Measurements from ENCODE around the gene PTDSS2. TPM values are rescaled to one million over a fixed set of nuclear protein-coding genes. Genes with fewer than 3 reads are reported as not detected.

PTDSS2 gene
- total and polyA plus RNA-seq, 5 experiments from 2014 or later, result 9.0 to 30.2 (median 13.0) TPM

- Mint-ChIP-seq H3K27ac (peak overlapping the region in 2 of 10 donors; percentile 53 to 84), H3K4me1 (peaks cover 0 to 8% (median 4%) of the 10 kb centered on the region in 4 donors), H3K36me3 (peaks cover 0 to 37% (median 8%) of the 10 kb centered on the region in 3 donors), H3K27me3 (no peaks in the 10 kb centered on the region), H3K9me3 (no peaks in the 10 kb centered on the region), H3K4me3 (no peak overlapping the region)
- DNase-seq, result no peak
- ATAC-seq, result peak in 1 of 2 donors; percentile 18
- POLR2A ChIA-PET, result interaction anchor here (0.8 to 1.1 kb wide), 2 partner anchors 14 to 64 kb away, joined by 3 to 4 read pairs; no protein-coding TSS in a partner anchor
These were observed 42.5 kb downstream of the PTDSS2 start for GRCh38 chr11:492427-493226.

DNA sequence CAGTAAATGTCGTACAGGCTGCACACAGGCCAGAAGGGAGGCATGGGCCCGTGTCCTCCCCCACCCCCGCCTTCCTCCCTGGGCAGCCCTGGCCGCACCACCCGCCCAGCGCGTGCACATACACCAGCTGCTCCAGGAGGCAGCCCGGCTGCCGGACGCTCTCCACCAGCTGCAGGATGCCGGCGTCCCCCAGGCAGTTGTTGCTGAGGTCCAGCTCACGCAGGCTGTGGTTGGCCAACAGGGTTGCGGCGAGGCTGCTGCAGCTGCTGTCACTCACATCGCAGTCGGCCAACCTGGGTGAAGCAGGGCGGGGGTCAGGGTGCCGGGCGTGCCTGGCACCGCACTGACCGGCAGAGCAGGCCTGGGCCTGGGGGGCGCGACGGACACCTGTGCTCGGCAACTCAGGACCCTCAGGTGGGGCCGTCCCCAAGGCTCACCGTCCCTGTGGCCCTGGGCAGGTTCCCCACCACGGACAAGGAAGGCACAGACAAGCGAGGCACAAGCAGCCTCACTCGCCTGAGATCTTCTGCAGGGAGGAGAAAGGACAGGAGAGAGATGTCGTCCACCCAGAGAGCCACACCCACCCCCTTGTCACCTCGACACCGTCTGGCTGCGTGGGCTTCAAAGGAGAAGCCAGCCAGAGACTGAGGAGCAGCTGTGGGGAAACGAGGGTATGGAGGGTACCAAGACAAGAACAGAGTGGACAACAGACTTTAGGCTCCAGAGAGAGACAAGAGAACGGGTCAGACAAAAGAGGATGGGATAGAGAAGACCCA is 44.9 kb downstream of the PTDSS2 start:
- Mint-ChIP-seq H3K9me3 (no peaks in the 10 kb centered on the region), H3K4me3 (no peak overlapping the region), H3K36me3 (peaks cover 0 to 50% (median 10%) of the 10 kb centered on the region in 3 donors), H3K4me1 (peaks cover 0 to 9% (median 4%) of the 10 kb centered on the region in 4 donors), H3K27ac (peak overlapping the region in 4 of 10 donors; percentile 48 to 76 (median 64)), H3K27me3 (no peaks in the 10 kb centered on the region)
- DNase-seq (no peak), ATAC-seq (no peak)
- POLR2A ChIA-PET, result interaction anchor here (0.7 to 0.9 kb wide), 4 partner anchors 8 to 55 kb away, joined by 3 to 4 read pairs (median 3); no protein-coding TSS in a partner anchor

- POLR2A ChIA-PET, result interaction anchor here (0.9 kb wide), 1 partner anchor 10 kb away, joined by 3 read pairs; no protein-coding TSS in a partner anchor
These were observed 45.5 kb downstream of the PTDSS2 start for GRCh38 chr11:495537-495931.

DNA sequence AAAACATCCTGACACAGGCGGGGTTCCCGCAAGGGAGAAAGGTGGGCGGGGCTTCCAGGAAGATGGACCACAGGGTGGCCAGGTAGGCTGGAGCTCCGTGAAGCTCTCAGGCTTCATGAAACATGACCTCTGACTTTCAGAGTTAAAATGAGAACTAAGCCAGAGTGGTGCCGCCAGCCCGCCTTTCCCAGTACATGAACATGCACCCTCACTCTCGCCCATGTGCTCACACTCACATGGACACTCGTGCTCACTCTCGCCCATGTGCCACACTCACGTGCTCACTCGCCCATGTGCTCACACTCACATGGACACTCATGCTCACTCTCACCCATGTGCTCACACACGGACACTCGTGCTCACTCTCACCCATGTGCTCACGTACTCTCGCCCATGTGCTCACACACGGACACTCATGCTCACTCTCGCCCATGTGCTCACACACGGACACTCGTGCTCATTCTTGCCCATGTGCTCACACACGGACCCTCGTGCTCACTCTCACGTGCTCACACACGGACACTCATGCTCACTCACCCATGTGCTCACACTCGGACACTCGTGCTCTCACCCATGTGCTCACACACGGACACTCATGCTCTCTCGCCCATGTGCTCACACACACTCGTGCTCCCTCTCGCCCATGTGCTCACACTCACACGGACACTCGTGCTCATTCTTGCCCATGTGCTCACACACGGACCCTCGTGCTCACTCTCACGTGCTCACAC is 46.9 kb downstream of the PTDSS2 start:
- POLR2A ChIA-PET, result no interaction called here

More at GRCh38 chr11:495537-495931, 45.5 kb downstream of the PTDSS2 start:
- Mint-ChIP-seq H3K4me3 (no peak overlapping the region), H3K36me3 (peaks cover 0 to 52% (median 10%) of the 10 kb centered on the region in 3 donors), H3K27ac (peak overlapping the region in 1 of 10 donors; percentile 64), H3K27me3 (no peaks in the 10 kb centered on the region), H3K9me3 (no peaks in the 10 kb centered on the region), H3K4me1 (peaks cover 0 to 12% (median 4%) of the 10 kb centered on the region in 4 donors)
- DNase-seq, result no peak
- ATAC-seq, result no peak

DNA sequence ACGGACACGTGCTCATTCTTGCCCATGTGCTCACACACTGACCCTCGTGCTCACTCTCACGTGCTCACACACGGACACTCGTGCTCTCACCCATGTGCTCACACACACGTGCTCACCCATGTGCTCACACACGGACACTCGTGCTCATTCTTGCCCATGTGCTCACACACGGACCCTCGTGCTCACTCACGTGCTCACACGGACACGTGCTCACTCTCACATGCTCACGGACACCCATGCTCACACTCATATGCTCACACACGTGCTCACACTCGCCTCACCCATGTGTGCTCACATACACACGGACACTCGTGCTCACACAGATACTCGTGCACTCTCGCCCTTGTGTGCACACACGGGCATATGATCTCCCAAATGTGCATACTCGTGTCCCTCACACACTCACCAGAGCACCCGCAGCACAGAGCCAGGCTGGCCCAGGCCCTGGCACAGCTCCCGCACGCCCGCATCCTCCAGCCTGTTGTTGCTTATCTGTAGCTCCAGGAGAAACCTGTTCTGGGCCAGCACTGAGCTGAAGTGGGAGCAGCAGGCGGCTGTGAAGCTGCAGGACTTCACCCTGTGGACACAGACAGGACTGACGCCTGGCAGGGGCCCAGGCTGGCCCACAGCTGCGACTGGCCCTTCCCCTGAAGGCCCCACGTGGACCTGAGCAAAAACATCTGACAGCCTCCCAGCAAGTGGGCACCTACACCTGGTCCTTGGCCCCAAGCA is 47.7 kb downstream of the PTDSS2 start:
- POLR2A ChIA-PET, result interaction anchor here (0.6 kb wide), 1 partner anchor 32 kb away, joined by 3 read pairs; no protein-coding TSS in a partner anchor

More for the DNA sequence above, 46.9 kb downstream of the PTDSS2 start:
- H3K4me3 Mint-ChIP-seq, result no peak overlapping the region
- DNase-seq, result no peak
- peaks cover 0 to 16% (median 7%) of the 10 kb centered on the region in 4 donors for H3K4me1 Mint-ChIP-seq
- ATAC-seq, result no peak
- no peaks in the 10 kb centered on the region for H3K27me3 Mint-ChIP-seq
- H3K27ac Mint-ChIP-seq, result peak overlapping the region in 5 of 10 donors; percentile 29 to 74 (median 66)
- H3K36me3 Mint-ChIP-seq, result peaks cover 0 to 59% (median 10%) of the 10 kb centered on the region in 3 donors
- H3K9me3 Mint-ChIP-seq, result no peaks in the 10 kb centered on the region

DNA sequence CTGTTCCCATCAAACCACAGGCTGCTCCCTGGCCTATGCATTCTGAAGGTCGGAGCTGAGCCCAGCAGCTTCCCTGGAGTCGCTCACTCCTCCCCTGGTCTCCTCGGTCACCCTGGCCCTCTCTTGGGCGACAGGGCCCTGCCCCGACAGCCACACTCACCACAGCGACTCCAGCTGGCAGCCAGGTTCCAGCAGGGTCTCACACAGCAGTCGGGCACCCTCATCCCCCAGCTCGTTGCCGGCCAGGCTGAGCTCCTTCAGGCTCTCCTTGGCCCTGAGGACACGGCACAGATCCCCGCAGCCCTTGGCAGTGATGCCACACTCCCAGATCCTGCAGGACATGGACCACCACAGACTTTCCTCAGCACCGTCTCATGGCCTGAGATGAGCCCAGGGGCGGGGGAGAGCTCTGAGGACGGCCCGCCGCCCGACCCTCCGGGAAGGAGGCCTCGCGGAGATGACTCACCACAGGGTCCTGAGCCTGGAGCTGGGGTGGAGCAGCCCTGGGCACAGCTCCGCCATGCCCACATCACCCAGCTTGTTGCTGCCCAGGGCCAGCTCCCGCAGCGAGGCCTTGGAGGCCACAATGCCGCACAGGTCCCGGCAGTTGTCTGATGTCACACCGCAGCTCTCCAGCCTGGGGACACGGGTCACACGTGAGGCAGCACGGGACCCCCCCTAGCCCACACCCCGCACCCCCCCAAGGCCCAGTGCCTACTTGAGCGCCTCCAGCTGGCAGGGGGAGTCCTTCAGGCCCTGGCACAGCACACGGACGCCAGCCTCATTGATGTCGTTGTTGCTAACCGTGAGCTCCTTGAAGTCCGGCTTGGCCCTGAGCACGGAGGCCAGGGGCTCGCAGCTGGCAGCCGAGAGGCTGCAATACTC is 48.5 kb downstream of the PTDSS2 start:
- POLR2A ChIA-PET, result no interaction called here
- Mint-ChIP-seq H3K9me3 (no peaks in the 10 kb centered on the region), H3K4me3 (no peak overlapping the region), H3K36me3 (peaks cover 0 to 53% (median 10%) of the 10 kb centered on the region in 3 donors), H3K4me1 (peaks cover 0 to 20% (median 10%) of the 10 kb centered on the region in 4 donors), H3K27ac (peak overlapping the region in 3 of 10 donors; percentile 13 to 40 (median 36)), H3K27me3 (no peaks in the 10 kb centered on the region)
- DNase-seq (no peak), ATAC-seq (no peak)

More for the DNA sequence above, 47.7 kb downstream of the PTDSS2 start:
- Mint-ChIP-seq H3K4me3 (no peak overlapping the region), H3K27me3 (no peaks in the 10 kb centered on the region), H3K4me1 (peaks cover 0 to 16% (median 8%) of the 10 kb centered on the region in 4 donors), H3K36me3 (peaks cover 0 to 57% (median 10%) of the 10 kb centered on the region in 3 donors), H3K9me3 (no peaks in the 10 kb centered on the region), H3K27ac (peak overlapping the region in 4 of 10 donors; percentile 25 to 81 (median 57))
- DNase-seq, result no peak
- ATAC-seq, result no peak

DNA sequence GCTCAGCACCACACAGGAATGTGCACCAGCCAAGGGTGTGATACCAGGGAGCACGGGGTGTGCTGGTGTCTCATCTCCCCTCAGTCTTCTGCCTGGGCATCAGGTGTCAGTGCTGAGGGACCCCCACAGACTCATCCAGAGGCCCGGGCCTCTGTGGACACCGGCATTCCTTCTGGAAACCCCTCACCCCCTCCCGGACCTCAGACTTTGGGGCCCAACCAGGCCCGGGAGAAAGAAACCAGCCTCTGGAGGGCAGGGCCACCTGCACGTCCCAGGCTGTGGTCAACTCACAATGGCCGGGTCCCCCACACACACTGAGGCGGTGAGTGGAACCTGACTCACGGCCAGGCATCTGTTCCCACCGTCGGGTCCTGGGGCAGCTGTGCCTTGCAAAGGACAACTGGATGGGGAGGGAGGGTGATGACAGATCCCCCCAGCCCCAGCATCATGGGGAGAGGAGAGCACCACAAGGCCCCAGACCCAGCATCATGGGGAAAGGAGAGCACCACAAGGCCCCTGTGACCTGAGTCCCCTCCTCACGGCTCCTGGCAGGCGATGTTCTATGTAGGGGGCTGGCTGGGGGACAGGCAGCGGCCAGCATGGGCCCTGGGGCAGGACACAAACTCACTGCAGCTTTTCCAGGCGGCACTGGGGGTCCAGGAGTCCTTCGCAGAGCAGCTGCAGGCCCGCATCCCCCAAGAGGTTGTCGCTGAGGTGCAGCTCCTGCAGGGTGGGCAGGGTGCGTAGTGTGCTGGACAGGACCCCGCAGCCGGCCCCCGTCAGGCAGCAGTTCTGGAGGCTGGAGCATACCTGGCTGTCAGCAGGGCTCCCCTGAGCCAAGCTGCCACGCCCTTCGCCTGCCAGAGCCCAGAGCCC is 49.4 kb downstream of the PTDSS2 start:
- POLR2A ChIA-PET, result no interaction called here
- ATAC-seq, result no peak
- H3K9me3 Mint-ChIP-seq, result no peaks in the 10 kb centered on the region
- peaks cover 1 to 23% (median 12%) of the 10 kb centered on the region in 4 donors for H3K4me1 Mint-ChIP-seq
- peak overlapping the region in 1 of 10 donors; percentile 50 for H3K27ac Mint-ChIP-seq
- no peaks in the 10 kb centered on the region for H3K27me3 Mint-ChIP-seq
- DNase-seq, result no peak
- H3K4me3 Mint-ChIP-seq, result peak overlapping the region in 1 of 10 donors; percentile 58
- peaks cover 0 to 50% (median 10%) of the 10 kb centered on the region in 3 donors for H3K36me3 Mint-ChIP-seq

DNA sequence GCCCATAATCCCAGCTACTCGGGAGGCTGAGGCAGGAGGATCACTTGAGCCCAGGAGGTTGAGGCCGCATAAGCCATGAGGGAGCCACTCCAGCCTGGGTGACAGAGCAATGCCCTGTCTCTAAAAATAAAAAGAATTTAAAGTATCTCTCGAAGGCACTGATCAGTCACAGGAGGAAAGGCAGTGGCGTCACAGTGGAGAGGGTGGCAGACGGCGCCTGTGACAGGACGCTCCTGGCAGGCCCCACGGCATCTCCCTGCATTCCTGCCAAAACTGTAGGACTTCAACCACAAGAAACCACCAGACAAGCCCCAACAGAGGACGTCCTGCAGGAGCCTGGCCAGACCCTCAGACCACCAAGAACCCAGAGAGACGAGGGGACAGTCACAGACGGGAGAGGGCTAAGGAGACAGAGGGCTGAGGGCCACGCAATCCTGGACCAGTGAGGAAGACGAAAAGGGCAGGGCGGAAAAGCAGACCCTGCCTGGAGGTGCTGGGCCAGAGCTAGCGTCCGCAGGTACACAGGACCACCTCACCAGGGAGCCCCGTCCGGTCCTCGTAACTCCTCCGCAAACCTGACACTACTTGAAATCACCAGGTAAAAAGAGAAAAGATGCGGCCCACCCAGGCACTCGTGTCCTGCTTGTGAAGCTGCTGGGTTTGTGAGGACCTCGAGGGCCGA is 51.1 kb downstream of the PTDSS2 start:
- POLR2A ChIA-PET, result interaction anchor here (0.6 kb wide), 2 partner anchors 192 to 222 kb away, joined by 3 read pairs; no protein-coding TSS in a partner anchor

GRCh38 chr11:501683-502287 is 51.7 kb downstream of the PTDSS2 start:
- H3K27ac Mint-ChIP-seq, result peak overlapping the region in 5 of 10 donors; percentile 15 to 86 (median 37)
- H3K9me3 Mint-ChIP-seq, result no peaks in the 10 kb centered on the region
- DNase-seq, result no peak
- ATAC-seq, result no peak
- peaks cover 12 to 42% (median 26%) of the 10 kb centered on the region in 4 donors for H3K4me1 Mint-ChIP-seq
- no peak overlapping the region for H3K4me3 Mint-ChIP-seq
- H3K27me3 Mint-ChIP-seq, result no peaks in the 10 kb centered on the region
- POLR2A ChIA-PET, result interaction anchor here (0.6 to 1.0 kb wide), 3 partner anchors 42 to 222 kb away, joined by 3 read pairs; no protein-coding TSS in a partner anchor
- peaks cover 0 to 35% (median 10%) of the 10 kb centered on the region in 3 donors for H3K36me3 Mint-ChIP-seq

More for the DNA sequence above, 51.1 kb downstream of the PTDSS2 start:
- Mint-ChIP-seq H3K27ac (peak overlapping the region in 5 of 10 donors; percentile 13 to 86 (median 83)), H3K4me1 (peaks cover 8 to 39% (median 21%) of the 10 kb centered on the region in 4 donors), H3K4me3 (peak overlapping the region in 1 of 10 donors; percentile 4), H3K9me3 (no peaks in the 10 kb centered on the region), H3K27me3 (no peaks in the 10 kb centered on the region), H3K36me3 (peaks cover 0 to 39% (median 10%) of the 10 kb centered on the region in 3 donors)
- no peak for DNase-seq
- ATAC-seq, result no peak
